ENCODE measurements around the gene DLX5.

DNA sequence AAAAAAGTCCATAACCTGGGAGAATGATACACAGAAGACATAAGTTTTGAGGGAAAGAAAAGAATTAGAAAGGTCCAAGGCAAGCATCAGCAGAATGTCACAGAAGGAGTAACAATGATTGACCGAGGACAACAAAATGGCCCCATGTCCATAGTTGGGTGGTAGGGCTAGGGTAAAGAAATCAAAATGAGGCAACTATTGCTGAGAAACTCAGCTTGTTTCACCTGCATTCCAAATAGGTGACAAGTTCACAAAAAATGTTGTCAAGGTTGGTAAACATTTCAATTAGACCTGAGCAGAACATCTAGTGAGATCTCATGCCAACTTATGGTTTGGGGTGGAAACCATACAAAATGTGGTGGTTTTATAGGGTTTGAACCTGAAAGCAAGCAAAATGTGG lies 42.0 kb downstream of the DLX5 start:
- TF ChIP-seq, protein P1, sequence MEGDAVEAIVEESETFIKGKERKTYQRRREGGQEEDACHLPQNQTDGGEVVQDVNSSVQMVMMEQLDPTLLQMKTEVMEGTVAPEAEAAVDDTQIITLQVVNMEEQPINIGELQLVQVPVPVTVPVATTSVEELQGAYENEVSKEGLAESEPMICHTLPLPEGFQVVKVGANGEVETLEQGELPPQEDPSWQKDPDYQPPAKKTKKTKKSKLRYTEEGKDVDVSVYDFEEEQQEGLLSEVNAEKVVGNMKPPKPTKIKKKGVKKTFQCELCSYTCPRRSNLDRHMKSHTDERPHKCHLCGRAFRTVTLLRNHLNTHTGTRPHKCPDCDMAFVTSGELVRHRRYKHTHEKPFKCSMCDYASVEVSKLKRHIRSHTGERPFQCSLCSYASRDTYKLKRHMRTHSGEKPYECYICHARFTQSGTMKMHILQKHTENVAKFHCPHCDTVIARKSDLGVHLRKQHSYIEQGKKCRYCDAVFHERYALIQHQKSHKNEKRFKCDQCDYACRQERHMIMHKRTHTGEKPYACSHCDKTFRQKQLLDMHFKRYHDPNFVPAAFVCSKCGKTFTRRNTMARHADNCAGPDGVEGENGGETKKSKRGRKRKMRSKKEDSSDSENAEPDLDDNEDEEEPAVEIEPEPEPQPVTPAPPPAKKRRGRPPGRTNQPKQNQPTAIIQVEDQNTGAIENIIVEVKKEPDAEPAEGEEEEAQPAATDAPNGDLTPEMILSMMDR (IDR thresholded peaks at IDR 0.05), result no peak
- TF ChIP-seq POLR2A (IDR thresholded peaks at IDR 0.05), result no peak
